ACHN (cell line): ENCODE results near the gene MTHFD1L.
"Not testable (repeated sequence)": the region's sequence is repeated elsewhere in the genome, so short reads cannot be mapped to it uniquely, and the experiment has no call there.

Experiments used
- DNase-seq: peaks from one replicate; pipeline ENCODE4 v3.0.0-alpha.2; 2015
- in situ Hi-C: cut with HindIII; loops from 2 replicates; pipeline ENCODE4 v1.10.0; 2017; ENCODE audit warnings: low sequenced_read_pairs, low pct_ligation_motif_present, low pct_unique_long_range_greater_than_20kb

MTHFD1L gene

DNA sequence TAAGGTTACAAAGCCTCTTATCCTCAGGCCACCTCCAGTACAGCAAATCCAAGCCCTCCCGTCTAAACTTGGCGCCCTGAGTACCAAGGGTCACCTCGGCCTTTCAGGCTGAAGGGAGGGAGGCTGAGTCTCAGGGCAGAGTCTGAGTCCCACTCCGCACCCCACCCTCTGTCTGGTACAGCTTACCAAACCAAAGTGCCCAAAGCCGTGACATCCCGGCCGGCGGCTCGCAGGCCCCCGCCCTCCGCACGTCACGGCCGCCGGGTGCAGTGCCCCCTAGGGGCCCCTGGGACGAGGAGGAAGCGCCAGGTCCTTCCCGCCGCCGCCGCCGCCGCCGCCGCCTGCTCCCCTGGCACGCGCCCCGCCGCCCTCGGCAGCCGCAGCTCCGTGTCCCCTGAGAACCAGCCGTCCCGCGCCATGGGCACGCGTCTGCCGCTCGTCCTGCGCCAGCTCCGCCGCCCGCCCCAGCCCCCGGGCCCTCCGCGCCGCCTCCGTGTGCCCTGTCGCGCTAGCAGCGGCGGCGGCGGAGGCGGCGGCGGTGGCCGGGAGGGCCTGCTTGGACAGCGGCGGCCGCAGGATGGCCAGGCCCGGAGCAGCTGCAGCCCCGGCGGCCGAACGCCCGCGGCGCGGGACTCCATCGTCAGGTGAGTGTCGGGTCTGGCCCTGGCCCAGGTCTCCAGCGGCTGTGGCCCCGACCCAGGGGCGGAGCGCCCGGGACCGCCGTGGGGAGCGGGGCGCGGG, at the start of gene MTHFD1L:
Gene MTHFD1L, plus strand, starts transcription at position 297 of the 741 bp plus-strand sequence. Its CDS starts 121 bp downstream, at position 418.
- DNase-seq = peak; percentile 81
- in situ Hi-C loops = no loop called here

DNA sequence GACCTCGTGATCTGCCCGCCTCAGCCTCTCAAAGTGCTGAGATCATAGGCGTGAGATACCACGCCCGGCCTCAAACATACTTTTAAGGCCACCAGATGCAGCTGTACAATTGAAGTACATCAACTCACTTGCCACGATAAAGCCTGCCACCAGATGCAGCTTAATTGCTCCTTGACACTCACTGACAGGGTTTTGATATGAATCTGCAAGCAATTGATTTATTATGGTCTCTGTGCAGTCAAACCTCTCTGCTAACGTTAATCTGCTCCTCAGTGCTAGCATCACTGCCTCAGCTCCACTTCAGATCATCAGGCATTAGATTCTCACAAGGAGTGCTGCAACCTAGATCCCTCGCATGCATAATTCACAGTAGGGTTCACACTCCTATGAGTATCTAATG, 48.9 kb upstream of the MTHFD1L start:
- DNase-seq, in situ Hi-C loops: not testable (repeated sequence)

- in situ Hi-C loops = no loop called here
- no peak for DNase-seq
Measured at GRCh38 chr6:150822932-150823331, 42.6 kb upstream of the MTHFD1L start.

GRCh38 chr6:150826788-150827187, 38.7 kb upstream of the MTHFD1L start:
- in situ Hi-C loops = no loop called here
- DNase-seq = no peak

- in situ Hi-C loops, DNase-seq: not testable (repeated sequence)
Measured at GRCh38 chr6:150828107-150828506, 37.4 kb upstream of the MTHFD1L start.

GRCh38 chr6:150830439-150831165, 34.9 kb upstream of the MTHFD1L start:
- in situ Hi-C loops = no loop called here
- DNase-seq = no peak

GRCh38 chr6:150831577-150831976, 33.9 kb upstream of the MTHFD1L start:
- no peak for DNase-seq
- in situ Hi-C loops = no loop called here

- in situ Hi-C loops = no loop called here
- DNase-seq = no peak
Measured at GRCh38 chr6:150835620-150836019, 29.9 kb upstream of the MTHFD1L start.

- in situ Hi-C loops = no loop called here
- DNase-seq = no peak
Measured at GRCh38 chr6:150840185-150840584, 25.3 kb upstream of the MTHFD1L start.

DNA sequence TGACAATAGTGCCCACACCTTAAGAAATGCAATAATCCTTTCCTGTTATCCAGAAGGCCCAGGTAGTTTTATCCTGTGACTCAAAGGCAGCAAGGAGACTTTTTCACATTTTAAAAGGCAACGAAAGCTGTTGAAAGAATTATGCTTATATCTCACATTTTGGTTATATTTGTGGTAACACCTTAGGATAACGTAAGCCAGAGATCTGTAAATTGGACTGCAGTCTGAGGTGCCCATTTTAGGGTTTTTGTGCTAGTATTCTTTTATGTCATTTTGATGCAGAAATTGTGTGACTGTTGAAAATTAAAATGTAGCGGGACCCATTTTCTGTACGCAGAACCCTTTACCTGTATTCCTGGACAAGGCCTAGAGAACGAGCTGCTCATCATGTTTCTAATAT, 24.3 kb upstream of the MTHFD1L start:
- in situ Hi-C loops = no loop called here
- DNase-seq = no peak

GRCh38 chr6:150841697-150842096, 23.8 kb upstream of the MTHFD1L start:
- in situ Hi-C loops = no loop called here
- DNase-seq = no peak

GRCh38 chr6:150844371-150844770, 21.1 kb upstream of the MTHFD1L start:
- in situ Hi-C loops = no loop called here
- no peak for DNase-seq

GRCh38 chr6:150846641-150847040, 18.9 kb upstream of the MTHFD1L start:
- in situ Hi-C loops = no loop called here
- no peak for DNase-seq

- in situ Hi-C loops = no loop called here
- no peak for DNase-seq
Measured at GRCh38 chr6:150848400-150848799, 17.1 kb upstream of the MTHFD1L start.

GRCh38 chr6:150854392-150854791, 11.1 kb upstream of the MTHFD1L start:
- DNase-seq, in situ Hi-C loops: not testable (repeated sequence)

- DNase-seq, in situ Hi-C loops: not testable (repeated sequence)
Measured at GRCh38 chr6:150855171-150855570, 10.3 kb upstream of the MTHFD1L start.

DNA sequence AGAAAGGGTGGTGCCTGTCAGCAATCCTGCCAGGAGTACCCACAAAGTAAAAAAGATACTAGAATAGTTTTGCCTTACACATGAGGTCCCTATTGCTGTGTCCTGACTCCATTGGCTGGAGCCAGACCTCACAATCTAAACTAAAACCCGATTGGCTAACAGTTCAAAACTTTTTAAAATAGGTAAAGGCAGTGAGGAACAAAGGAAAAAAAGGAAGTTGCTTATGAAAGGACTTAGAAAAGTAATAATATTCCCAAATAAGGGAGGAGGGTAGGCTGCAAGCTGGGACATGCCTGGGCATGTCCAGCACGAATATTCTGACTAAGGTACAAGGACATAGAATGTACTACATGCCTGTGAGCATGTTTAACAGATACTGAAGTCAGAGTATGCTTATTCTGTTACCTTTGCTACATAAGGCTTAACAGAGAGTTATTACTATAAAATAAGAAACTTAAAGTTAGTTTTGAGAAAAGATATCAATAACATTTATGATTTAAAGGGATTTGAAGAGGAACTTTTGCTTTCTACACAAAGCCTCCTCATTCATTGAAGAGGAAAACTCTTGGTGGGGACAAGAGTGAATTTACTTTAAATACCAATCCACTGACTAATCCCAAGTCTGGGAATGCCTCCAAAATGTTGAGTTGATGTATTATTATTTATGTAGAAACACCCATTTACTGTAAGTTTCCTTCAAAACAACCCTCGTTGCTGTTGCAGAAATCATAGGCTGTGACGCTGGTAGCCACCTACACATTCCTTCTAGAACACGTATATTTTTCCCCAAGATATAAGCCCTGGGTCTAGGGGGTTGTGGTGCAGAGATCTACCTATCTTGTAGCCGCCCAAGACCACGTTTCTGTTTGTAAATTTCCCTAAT, 8.2 kb upstream of the MTHFD1L start:
- in situ Hi-C loops = no loop called here
- peak; percentile 86 for DNase-seq

DNA sequence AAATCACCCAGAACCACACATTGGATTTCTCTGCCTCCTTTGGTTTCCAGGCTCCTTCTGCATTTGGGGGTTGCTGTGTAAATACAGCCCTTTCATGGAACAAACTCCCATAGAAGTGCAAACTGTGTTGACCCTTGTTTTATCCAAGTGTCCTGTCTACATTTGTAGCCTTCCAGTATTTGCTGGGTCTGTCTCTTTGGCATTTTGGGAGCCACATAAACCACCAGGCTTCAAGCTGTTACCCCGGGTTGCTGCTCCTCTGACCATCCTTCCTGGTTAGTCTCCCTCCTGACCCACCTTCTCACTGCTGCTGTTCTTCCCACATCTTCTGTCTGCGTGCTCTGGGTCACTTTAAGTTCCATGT, 7.6 kb upstream of the MTHFD1L start:
- DNase-seq = no peak
- in situ Hi-C loops = no loop called here
